GM19324 (cell line): ENCODE results near the gene TGFBR3L.
"Not testable (repeated sequence)": the region's sequence is repeated elsewhere in the genome, so short reads cannot be mapped to it uniquely, and the experiment has no call there.

Source experiments
- ATAC-seq: cut with Tn5 transposase; IDR thresholded peaks from one replicate; pipeline ENCODE4 v1.9.1; 2021; ENCODE audit warnings: mild to moderate bottlenecking, moderate library complexity; ENCODE audit not compliant: unreplicated experiment, low FRiP score

Gene TGFBR3L

DNA sequence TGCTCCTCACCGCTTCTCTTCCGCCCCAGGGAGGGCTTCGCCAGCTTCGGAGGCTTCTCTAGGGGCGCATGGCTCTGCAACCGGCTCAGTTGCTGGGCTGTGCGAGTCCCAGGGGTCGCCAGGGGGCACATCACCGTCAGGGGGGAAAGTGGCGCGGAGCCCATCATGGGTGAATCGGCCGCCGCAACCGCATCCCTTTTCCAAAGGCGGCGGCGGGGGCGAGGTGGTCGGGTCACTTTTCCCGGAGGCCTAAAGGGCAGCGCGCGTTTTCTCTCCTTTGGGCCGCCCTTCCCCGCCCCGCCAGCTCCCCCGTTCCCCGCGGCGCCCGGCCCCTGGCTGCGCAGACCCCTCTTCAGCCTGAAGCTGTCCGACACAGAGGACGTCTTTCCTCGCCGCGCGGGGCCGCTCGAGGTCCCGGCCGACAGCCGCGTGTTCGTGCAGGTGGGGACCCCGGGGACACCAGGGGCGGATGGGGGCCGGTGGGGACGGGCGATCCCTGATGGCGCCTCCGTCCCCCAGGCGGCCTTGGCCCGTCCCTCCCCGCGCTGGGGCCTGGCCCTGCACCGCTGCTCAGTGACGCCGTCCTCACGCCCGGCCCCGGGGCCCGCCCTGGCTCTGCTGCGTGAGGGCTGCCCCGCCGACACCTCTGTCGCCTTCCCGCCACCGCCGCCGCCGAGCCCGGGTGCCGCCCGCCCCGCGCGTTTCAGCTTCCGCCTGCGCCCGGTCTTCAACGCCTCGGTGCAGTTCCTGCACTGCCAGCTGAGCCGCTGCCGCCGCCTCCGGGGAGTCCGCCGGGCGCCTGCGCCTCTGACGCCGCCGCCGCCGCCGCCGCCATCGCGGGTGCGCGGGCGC lies 1.7 kb downstream of the TGFBR3L start:
- no peak for ATAC-seq

GRCh38 chr19:7916955-7917266 lies 2.3 kb downstream of the TGFBR3L start:
- ATAC-seq: no peak

DNA sequence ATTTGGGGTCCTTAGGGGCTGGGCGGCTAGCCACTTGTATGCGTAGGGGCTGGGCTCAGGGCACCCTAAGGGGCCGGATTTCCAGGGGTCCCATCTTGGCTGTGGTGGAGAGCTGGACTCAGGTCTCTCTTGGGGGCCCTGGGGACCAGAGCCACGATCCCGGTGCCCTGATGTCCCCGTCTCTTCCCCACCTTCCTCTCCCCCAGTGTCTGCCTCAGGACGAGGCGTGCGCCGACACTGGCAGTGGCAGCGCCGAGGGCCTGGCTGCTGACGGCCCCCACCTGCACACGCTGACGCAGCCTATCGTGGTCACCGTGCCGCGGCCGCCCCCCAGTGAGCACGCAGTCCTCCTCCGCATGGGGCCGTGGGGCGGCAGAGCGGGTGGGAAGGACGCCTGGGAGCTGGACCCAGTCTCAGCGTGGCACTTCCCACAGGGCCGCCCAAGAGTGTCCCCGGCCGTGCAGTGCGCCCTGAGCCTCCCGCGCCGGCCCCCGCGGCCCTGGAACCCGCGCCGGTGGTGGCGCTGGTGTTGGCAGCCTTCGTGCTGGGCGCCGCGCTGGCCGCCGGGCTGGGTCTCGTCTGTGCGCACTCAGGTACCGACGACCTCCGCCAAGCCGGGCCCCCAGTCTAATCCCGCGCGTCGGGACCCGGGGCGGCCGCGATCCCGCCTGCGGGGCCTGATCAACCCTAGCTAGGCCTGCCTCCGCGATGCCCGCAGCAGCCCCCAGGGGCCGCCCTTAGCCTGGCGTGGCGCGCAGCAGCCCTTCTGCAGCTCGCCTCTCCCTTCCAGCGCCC lies 2.8 kb downstream of the TGFBR3L start:
- no peak for ATAC-seq

- ATAC-seq: not testable (repeated sequence)
Observed at GRCh38 chr19:7918062-7918614, 3.5 kb downstream of the TGFBR3L start.

GRCh38 chr19:7918615-7919421 lies 4.2 kb downstream of the TGFBR3L start:
- no peak for ATAC-seq

GRCh38 chr19:7919610-7920518 lies 5.2 kb downstream of the TGFBR3L start, which contains the start of gene SNAPC2:
Gene SNAPC2, plus strand, starts transcription at chr19:7920338. Its CDS starts 29 bp downstream, at chr19:7920367.
- peak; percentile 74 for ATAC-seq

DNA sequence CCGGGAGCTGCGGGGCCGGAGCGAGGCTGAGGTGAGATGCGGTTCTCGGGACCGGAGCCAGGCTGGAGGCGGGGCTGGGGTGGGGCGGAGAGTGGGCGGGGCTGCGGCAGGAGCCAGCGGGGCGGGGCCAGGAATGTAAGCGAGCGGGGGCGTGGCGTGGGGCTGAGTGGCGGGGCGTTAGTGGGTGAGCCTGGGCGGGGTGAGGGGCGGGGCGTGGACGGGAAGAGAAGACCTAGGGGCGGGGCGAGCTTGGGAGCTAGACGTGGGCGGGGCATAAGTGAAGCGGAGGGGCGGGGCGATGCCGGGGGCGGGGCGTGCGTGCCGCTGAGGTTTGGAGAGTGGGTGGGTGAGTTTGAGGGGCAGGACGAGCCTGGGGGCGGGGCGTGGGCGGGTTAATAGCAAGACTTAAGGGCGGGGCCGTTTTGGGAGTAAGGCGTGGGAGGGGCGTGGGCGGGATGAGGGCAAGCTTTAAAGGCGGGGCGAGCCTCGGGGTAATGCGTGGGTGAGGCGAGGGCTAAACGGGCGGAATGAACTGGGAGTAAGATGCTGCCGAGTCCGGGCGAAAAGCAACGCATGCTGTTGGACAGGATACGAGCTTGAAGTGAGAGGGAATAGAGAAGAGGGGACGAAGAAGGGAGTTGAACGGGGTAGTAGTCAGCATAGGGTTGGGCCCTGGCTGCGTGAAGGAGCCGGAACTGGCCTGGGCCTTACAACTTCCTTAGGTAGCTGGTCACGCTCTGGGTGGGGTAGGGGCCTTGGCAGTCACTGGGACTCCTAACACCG lies 6.1 kb downstream of the TGFBR3L start:
- peak; percentile 56 for ATAC-seq

GRCh38 chr19:7921302-7921966 lies 6.8 kb downstream of the TGFBR3L start:
- no peak for ATAC-seq

- no peak for ATAC-seq
Observed at GRCh38 chr19:7921967-7922835, 7.6 kb downstream of the TGFBR3L start.

GRCh38 chr19:7922836-7923195 lies 8.2 kb downstream of the TGFBR3L start:
- ATAC-seq: no peak

- no peak for ATAC-seq
Observed at GRCh38 chr19:7923295-7924191, 8.9 kb downstream of the TGFBR3L start.

DNA sequence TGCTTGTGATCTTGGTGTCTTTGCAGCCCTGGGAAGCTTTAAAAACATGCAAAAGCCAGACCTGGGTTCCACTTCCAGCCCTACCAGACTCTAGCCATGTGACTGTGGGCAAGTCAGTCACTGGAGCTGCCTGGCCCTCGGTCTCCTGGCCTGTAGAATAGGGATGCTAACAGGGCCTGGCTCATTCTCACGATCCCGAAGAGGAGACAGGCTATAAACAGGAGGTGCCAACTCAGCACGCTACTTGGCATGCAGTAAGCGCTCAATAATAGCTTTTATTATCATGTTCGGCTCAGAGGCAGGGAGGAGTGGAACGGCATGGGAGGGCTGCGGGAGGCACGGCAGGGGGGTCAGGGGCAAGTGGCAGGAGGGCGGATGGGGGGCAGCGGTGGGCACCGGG lies 9.6 kb downstream of the TGFBR3L start:
- ATAC-seq: no peak

GRCh38 chr19:7924651-7925170 lies 10.1 kb downstream of the TGFBR3L start:
- no peak for ATAC-seq

DNA sequence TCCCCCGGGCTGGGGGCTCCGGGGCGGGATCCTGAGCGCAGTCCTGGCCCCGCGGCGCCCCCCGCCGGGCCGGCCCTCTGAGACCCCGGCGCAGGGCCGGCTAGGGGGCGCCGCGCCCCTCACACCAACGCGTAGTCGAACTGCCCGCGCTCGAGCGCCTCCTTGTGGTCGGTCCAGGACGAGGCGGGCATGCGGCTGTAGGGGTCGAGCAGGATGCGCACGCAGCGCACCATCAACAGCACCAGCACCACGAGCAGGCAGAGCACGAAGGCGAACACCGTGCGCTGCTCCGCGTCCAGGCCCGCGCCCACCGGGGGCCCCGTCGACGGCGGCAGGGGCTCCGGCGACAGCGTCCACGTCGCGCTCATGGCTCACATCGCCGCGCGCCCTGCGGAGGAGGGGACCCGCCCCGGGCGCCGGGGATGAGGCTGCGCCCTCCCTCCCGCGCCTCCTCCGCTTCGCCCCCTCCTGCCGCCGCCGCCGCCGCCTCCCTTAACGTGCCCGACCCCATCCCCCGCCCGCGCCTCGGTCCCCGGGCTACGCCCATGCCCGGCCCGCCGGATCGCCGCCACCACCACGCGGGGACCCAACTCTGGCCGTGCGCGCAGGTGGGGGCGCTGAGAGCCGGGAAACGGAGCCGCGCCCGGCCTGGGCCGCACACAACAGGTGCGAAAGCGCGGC lies 10.7 kb downstream of the TGFBR3L start:
- no peak for ATAC-seq

DNA sequence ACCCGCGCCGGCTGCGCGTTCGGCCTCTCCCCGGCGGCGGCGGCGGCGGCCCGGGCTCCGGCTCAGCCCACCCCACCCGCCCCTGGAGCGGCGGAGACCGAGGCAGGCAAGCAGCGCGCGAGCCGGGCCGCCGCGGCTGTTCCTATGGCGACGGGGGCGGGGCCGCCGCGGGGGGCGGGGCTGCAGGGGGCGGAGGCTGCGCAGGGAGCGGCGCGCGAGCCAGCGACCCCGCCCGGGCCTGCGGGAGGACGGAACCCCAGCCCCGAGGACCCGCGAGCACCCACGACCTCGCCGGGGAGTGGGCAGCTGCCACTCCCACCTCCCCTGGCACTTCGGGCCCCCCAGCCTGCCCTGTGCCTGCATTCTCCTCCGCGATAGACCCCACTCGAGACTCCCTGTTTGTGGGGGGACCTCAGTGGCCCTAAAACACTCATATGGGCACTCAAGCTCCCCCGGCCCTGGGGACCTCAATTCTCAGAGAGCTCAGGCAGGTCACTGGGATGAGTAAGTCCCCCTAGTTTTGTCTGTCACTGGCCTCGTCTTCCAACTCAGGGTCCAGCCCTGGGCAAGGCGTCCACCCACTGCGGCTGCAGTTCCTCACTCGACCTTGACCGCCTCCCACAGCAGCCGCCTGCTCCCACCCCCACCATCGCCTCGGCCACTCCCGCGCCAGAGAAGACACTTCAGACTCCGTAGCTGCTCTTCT lies 11.5 kb downstream of the TGFBR3L start, which contains the start of gene CTXN1:
TSS of gene CTXN1 (minus strand) at position 115 of the 706 bp plus-strand sequence. CDS start 597 bp downstream, outside the sequence.
- ATAC-seq: no peak
